ENCODE data around the gene SPATS2. TPM values are rescaled to one million over a fixed set of nuclear protein-coding genes. Genes with fewer than 3 reads are reported as not detected.

SPATS2 gene
- total and polyA plus RNA-seq, 10 of the 15 experiments (the other 5 are each of a cell fraction or from before 2014, with no cell fraction given) = 9.0 to 54.2 (median 27.5) TPM

DNA sequence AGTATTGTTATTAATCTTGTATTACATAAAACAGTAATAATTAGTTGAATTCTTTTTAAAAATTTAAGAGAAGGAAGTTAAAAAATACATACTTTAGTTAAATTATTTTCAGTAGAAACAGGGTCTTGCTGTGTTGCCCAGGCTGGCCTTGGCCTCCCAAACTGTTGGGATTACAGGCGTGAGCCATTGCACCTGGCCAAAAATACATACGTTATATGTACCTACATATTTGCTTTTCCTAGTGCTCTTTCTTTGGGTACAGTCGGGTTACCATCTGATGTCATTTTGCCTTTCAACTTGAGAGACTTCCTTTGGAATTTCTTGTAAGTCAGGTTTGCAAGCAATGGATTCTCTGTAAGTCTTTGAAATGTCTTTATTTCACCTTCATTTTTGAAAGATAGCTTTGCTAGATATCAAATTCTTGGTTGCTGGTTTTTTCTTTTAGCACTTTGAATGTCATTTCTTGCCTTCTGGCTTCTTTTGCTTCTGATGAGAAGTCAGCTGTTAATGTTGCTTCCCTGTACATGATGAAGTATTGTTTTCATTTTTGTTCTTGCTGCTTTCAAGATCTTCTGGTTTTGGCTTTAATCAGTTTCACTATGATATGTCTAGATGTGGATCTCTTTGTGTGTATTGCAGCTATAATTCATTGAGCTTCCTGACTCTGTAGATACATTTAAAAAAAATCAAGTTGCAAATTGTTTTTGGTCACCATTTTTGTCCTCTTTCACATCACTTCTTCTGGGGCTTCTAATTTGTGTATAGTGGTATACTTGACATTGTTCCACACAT lies 84.4 kb downstream of the SPATS2 start (continued):
- TF ChIP-seq, protein P1, sequence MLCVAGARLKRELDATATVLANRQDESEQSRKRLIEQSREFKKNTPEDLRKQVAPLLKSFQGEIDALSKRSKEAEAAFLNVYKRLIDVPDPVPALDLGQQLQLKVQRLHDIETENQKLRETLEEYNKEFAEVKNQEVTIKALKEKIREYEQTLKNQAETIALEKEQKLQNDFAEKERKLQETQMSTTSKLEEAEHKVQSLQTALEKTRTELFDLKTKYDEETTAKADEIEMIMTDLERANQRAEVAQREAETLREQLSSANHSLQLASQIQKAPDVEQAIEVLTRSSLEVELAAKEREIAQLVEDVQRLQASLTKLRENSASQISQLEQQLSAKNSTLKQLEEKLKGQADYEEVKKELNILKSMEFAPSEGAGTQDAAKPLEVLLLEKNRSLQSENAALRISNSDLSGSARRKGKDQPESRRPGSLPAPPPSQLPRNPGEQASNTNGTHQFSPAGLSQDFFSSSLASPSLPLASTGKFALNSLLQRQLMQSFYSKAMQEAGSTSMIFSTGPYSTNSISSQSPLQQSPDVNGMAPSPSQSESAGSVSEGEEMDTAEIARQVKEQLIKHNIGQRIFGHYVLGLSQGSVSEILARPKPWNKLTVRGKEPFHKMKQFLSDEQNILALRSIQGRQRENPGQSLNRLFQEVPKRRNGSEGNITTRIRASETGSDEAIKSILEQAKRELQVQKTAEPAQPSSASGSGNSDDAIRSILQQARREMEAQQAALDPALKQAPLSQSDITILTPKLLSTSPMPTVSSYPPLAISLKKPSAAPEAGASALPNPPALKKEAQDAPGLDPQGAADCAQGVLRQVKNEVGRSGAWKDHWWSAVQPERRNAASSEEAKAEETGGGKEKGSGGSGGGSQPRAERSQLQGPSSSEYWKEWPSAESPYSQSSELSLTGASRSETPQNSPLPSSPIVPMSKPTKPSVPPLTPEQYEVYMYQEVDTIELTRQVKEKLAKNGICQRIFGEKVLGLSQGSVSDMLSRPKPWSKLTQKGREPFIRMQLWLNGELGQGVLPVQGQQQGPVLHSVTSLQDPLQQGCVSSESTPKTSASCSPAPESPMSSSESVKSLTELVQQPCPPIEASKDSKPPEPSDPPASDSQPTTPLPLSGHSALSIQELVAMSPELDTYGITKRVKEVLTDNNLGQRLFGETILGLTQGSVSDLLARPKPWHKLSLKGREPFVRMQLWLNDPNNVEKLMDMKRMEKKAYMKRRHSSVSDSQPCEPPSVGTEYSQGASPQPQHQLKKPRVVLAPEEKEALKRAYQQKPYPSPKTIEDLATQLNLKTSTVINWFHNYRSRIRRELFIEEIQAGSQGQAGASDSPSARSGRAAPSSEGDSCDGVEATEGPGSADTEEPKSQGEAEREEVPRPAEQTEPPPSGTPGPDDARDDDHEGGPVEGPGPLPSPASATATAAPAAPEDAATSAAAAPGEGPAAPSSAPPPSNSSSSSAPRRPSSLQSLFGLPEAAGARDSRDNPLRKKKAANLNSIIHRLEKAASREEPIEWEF (IDR thresholded peaks at IDR 0.05; ENCODE audit: insufficient replicate concordance, low read depth, low read length) = peak; percentile 58
- TF ChIP-seq KLF5 (IDR thresholded peaks at IDR 0.05; ENCODE audit: partially characterized antibody) (no peak), SIX5 (IDR thresholded peaks at IDR 0.05; ENCODE audit: low read depth, low read length, severe bottlenecking) (no peak), JUNB (IDR thresholded peaks at IDR 0.05) (peak; percentile 84), ATF7 (IDR thresholded peaks at IDR 0.05; ENCODE audit: low read depth) (peak; percentile 72), RUNX3 (IDR thresholded peaks at IDR 0.05; ENCODE audit: low read length) (peak; percentile 65; the same call in 1 of the 2 replicates), BCL11A (IDR thresholded peaks at IDR 0.05; ENCODE audit: low read depth, low read length) (no peak), CHD4 (IDR thresholded peaks at IDR 0.05) (no peak), CBX5 (IDR thresholded peaks at IDR 0.05; ENCODE audit: low read depth) (peak; percentile 70; the same call in 1 of the 2 replicates), ZBED1 (IDR thresholded peaks at IDR 0.05; ENCODE audit: borderline replicate concordance) (0 out of 2 replicates have a peak, but pooled peaks have one; percentile 45)
- TF ChIP-seq, protein P2, sequence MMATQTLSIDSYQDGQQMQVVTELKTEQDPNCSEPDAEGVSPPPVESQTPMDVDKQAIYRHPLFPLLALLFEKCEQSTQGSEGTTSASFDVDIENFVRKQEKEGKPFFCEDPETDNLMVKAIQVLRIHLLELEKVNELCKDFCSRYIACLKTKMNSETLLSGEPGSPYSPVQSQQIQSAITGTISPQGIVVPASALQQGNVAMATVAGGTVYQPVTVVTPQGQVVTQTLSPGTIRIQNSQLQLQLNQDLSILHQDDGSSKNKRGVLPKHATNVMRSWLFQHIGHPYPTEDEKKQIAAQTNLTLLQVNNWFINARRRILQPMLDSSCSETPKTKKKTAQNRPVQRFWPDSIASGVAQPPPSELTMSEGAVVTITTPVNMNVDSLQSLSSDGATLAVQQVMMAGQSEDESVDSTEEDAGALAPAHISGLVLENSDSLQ (IDR thresholded peaks at IDR 0.05) = peak; percentile 38; the same call in 1 of the 2 replicates
- TF ChIP-seq, protein P3, sequence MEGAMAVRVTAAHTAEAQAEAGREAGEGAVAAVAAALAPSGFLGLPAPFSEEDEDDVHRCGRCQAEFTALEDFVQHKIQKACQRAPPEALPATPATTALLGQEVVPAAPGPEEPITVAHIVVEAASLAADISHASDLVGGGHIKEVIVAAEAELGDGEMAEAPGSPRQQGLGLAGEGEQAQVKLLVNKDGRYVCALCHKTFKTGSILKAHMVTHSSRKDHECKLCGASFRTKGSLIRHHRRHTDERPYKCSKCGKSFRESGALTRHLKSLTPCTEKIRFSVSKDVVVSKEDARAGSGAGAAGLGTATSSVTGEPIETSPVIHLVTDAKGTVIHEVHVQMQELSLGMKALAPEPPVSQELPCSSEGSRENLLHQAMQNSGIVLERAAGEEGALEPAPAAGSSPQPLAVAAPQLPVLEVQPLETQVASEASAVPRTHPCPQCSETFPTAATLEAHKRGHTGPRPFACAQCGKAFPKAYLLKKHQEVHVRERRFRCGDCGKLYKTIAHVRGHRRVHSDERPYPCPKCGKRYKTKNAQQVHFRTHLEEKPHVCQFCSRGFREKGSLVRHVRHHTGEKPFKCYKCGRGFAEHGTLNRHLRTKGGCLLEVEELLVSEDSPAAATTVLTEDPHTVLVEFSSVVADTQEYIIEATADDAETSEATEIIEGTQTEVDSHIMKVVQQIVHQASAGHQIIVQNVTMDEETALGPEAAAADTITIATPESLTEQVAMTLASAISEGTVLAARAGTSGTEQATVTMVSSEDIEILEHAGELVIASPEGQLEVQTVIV (IDR thresholded peaks at IDR 0.05; ENCODE audit: borderline replicate concordance, partially characterized antibody) = no peak
- TF ChIP-seq, protein P4, sequence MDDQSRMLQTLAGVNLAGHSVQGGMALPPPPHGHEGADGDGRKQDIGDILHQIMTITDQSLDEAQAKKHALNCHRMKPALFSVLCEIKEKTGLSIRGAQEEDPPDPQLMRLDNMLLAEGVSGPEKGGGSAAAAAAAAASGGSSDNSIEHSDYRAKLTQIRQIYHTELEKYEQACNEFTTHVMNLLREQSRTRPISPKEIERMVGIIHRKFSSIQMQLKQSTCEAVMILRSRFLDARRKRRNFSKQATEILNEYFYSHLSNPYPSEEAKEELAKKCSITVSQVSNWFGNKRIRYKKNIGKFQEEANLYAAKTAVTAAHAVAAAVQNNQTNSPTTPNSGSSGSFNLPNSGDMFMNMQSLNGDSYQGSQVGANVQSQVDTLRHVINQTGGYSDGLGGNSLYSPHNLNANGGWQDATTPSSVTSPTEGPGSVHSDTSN (IDR thresholded peaks at IDR 0.05; ENCODE audit: insufficient replicate concordance, low read depth, low read length) = no peak
- TF ChIP-seq, protein P5, sequence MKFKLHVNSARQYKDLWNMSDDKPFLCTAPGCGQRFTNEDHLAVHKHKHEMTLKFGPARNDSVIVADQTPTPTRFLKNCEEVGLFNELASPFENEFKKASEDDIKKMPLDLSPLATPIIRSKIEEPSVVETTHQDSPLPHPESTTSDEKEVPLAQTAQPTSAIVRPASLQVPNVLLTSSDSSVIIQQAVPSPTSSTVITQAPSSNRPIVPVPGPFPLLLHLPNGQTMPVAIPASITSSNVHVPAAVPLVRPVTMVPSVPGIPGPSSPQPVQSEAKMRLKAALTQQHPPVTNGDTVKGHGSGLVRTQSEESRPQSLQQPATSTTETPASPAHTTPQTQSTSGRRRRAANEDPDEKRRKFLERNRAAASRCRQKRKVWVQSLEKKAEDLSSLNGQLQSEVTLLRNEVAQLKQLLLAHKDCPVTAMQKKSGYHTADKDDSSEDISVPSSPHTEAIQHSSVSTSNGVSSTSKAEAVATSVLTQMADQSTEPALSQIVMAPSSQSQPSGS (IDR thresholded peaks at IDR 0.05; ENCODE audit: low read length) = peak; percentile 75; the same call in 1 of the 2 replicates
- TF ChIP-seq, protein P6, sequence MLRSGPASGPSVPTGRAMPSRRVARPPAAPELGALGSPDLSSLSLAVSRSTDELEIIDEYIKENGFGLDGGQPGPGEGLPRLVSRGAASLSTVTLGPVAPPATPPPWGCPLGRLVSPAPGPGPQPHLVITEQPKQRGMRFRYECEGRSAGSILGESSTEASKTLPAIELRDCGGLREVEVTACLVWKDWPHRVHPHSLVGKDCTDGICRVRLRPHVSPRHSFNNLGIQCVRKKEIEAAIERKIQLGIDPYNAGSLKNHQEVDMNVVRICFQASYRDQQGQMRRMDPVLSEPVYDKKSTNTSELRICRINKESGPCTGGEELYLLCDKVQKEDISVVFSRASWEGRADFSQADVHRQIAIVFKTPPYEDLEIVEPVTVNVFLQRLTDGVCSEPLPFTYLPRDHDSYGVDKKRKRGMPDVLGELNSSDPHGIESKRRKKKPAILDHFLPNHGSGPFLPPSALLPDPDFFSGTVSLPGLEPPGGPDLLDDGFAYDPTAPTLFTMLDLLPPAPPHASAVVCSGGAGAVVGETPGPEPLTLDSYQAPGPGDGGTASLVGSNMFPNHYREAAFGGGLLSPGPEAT (IDR thresholded peaks at IDR 0.05; ENCODE audit: low read depth) = peak; percentile 38; the same call in 1 of the 2 replicates
